Measurements from ENCODE around the gene ETFA. TPM values are rescaled to one million over a fixed set of nuclear protein-coding genes. Genes with fewer than 3 reads are reported as not detected.
"Not testable (repeated sequence)": the region's sequence is repeated elsewhere in the genome, so short reads cannot be mapped to it uniquely, and the experiment has no call there.

ETFA gene
- total RNA-seq, 1 experiment from 2014 or later = 104 TPM

DNA sequence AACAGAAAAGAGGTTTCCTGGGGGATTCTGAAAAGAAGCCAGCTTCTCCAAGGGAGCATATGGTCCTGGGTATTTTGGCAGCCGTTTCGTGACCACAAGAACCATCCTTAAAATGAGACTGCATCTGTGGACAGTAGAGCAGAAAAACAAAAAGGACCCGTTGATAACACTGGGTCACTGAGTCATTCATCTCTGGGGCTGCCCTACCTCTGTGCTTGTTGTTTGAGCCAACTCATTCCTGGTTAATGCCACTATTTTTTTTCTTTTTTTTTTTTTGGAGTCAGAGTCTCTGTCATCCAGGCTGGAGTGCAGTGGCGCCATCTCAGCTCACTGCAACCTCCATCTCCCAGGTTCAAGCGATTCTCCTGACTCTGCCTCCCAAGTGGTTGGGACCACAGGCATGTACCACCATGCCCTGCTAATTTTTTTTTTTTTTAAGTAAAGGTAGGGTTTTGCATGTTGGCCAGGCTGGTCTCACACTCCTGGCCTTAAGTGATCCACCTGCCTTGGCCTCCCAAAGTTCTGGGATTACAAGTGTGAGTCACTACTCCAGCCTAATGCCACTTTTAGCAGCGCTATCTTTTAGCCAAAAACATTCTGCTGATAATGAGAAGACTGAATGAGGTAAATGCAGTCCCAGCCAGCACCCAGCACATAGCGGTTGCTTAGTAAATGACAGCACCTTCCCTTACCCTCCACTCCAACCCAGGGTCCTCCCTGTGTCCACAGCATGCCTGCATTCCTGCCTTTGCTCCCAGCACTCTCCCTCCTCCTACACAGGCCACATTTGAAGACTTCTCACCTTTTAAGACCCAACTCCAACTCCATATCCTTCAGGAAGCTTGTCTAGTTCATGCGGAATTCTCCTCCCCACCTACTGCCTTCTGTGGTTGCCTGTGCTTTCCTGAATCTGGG, 16.2 kb upstream of the ETFA start:
- DNase-seq (ENCODE audit: low read depth) = peak; percentile 80

DNA sequence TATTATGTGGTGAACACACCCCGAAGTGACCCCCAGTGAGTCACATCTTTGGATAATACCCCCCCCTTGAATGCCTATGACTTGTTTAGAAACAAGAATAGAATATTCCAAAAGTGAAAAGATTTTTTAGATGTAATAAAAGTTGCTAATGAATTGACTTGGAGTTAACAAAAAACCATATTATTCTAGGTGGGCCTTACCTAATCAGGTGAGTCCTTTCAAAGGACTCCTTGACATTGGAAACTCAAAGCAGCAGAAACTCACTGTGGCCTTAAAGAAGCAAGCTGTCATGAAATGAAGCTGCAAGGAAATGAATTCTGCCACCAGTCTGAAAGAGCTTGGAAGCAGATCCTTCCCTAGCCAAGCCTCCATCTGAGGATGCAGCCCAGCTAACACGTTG, 14.4 kb upstream of the ETFA start:
- DNase-seq (ENCODE audit: low read depth) = no peak

DNA sequence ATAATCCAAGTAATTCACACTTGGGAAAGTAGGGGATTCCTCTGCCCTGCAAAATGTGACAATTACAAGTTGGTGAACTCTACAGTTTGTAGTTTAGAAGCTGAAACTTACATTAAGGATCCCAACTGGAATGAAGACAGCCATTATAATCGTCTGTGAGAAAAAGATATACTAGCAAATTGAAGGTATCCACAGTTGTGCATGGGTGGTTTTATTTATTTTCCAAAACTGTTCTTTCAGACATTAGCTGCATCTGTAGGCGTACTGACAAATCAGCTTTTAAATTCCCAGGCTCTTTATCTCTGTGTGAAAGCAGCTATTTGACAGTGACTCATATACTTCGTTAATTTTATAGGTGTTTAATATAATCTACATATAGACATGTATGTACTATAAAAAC, 12.8 kb upstream of the ETFA start:
- no peak for DNase-seq (ENCODE audit: low read depth)

DNA sequence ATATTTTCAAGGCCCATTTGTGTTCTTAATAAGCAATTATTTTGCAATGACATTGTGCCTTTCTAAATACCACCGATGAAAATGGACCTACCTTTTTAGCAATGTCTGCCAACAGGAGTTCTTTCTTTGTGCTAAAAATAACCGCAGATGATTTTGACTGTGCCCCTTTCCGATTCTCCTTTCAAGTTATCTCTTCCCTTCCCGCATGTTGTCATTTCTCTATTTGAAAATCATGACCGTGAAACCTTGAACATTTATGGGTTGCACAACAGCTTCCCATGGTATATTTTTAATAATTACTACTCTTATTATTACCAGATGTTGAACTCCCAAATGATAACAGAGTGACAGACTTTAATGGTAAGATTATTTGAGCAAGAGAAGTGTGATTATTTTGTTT, 10.3 kb upstream of the ETFA start:
- DNase-seq (ENCODE audit: low read depth) = no peak

DNA sequence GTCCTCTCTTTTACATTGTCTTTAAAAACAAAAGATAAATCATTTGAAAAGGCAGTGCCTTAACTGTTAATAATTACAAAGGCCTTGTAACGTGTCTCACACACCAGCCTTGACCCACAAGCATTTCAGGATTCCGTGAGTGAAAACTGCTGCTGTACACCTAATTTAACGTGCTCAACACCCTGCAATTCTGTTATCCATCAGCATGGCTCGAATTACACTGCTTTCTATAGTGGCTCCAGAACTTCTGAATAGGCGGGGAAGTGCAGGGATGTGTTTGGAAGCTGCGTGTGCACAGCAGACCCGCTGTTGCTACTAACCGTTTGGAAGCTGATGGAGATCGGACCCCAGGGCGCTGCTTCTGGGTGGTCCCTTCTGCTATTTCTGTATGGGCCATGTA, 9.9 kb upstream of the ETFA start:
- DNase-seq (ENCODE audit: low read depth) = no peak

DNA sequence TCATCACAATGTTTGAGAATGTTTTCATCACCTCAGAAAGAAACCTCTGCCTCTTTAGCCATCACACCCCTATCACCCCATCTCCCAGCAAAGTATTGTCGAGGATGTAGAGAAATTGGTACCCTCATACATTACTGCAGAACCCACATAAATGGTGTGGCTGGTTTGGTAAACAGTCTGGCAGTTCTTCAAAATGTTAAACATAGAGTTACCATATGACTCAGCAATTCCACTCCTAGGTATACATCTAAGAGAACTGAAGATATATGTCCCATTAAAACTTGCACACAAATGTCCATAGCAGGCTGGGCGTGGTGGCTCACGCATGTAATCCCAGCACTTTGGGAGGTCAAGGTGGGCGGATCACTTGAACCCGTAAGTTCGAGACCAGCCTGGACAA, 8.7 kb upstream of the ETFA start:
- DNase-seq (ENCODE audit: low read depth) = no peak

DNA sequence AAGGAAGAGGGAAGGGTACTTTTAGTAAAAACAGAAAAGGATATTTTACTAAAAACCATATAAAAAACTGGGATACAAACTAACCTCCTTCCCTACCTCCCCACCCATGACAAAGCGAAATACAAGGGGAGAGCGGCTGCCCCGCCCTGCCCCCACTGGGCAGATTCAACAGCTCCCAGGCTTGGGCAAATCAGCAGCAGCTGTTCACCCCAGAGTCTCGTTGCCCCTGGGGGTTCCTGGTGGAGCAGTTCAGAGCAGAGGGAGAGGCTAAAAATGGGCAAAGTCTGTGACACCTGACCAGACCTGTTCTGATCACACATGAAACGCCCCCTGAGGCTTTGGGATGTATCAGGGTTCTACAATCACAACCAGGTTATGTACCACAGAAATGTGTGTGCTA, 2.5 kb upstream of the ETFA start:
- no peak for DNase-seq (ENCODE audit: low read depth)

DNA sequence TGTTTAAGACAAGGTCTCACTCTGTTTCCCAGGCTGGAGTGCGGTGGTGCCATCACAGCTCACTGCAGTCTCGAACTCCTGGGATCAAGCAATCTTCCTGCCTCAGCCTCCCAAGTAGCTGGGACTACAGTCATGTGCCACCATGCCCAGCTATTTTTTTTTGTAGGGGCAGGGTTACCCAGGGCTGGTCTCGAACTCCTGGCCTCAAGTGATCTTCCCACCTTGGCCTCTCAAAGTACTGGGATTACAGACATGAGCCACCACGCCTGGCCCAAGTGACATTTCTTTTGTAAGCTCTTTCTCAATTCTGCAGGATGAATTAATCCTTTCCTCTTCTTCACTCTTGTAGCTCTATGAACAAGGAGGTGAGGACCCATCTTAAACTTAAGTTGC, 1.9 kb upstream of the ETFA start:
- DNase-seq (ENCODE audit: low read depth) = not testable (repeated sequence)

DNA sequence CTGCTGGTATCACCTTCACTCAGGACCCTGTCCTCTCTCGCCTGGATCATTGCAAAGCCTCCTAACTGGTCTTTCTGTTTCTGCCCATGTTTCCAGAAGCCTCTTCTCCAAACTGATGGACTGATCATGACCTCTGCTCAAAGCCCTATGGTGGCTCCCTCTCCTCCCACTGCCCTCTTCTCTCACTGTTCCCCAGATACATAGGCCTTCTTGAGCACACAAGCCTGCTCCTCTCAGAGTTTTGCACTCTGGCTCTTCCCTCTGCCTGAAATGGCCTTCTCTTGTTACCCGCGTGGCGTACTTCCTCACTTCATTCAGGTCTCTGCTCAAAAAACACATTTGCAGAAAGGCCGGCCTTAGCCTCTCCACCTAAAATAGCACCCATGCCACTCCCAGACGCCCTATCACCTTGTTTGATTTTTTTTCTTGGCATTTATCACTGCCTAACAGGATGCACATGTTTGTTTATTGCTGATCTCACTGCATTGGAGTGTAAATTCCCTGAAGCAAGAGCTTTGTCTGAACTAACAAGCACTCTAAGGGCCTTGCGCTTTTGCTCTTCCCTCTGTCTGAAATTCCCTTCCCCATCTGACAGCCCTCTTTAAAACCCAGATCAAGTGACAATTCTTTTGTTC, 1.4 kb upstream of the ETFA start:
- DNase-seq (ENCODE audit: low read depth) = peak; percentile 57

DNA sequence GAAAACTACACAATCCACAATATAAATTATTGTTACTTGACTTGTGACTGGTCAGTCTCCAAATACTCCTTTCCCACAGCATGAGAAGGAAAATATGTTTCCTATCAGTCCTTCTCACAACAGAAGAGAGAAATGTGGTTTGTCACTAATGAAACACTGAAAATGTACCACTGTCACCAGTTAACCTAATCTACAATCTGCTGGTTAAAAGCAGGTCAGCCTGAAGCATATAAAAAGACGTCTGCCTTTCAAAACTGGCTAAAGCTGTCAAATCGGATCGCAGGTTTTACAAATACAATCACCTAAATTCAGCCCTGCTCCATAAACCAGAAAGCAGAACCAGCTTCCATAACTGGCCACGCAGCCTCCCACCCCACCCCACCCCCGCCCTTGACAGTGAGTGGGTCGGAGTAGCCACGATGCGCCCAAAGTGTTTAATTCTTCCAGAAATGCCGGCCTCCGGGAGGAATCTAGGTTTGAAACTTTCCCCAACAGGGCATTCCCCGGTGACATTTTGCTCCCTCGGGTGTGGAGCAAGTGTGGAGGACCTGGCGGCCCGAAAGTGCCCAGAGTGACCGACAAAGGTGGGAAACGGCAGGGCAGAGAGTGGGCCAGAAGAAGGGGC, 682 bp downstream of the ETFA start:
- peak; percentile 24 for DNase-seq (ENCODE audit: low read depth)

DNA sequence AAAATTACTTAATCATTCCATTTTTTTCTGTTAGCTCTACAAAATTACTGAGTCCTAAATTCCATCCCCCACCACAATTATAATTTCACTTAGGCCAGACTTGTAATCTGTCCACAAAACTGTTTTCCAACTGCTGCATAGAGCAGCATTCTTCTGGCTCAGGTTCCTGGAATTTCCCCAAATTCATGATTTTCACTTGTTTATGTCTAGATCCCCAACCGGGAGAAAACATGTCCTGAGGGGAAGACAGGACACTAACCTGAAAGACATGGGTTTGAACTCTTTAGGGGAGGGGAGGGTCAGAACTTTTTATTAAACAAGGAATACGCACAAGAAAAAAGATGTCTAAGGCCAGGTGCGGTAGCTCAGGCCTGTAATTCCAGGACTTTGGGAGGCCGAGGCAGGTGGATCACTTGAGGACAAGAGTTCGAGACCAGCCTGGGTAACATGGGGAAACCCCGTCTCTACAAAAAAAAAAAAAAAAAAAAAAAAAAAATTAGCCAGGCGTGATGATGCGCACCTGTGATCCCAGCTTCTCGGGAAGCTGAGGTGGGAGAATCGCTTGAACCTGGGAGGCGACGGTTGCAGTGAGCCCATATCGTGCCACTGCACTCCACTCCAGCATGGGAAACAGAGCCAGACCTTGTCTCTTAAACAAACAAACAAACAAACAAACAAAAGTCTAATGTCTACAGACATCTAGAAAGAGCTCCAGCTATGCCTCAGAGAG, 1.5 kb downstream of the ETFA start:
- DNase-seq (ENCODE audit: low read depth) = no peak

DNA sequence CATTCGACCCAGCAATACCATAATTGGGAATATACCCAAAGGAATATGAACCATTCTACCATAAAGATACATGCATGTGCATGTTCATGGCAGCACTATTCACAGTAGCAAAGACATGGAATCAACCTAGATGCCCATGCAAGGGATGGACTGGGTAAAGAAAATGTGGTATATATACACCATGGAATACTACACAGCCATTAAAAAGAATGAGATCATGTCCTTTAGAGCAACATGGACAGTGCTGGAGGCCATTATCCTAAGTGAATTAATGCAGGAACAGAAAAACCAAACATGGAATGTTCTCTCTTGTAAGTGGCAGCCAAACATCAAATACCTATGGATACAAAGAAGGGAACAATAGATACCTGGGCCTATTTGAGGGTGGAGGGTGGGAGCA, 7.4 kb downstream of the ETFA start:
- no peak for DNase-seq (ENCODE audit: low read depth)

DNA sequence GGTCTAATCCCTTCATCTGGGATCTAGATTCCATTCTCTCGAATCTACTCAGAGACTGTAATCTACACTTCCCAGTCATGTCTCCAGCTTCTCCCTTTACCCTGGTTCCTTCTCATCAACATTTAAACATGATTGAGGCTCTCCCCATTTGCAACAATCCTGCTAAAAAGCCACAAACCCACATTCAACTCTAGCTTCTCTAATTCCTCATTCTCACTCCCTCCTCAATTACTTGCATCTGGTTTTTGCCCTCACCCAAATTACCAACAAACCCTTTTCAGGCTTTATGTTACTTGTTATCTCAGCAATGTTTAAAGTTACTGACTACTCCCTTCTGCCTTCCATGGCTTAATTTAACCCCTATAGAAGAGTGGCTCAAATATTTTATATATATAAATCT, 11.5 kb downstream of the ETFA start:
- no peak for DNase-seq (ENCODE audit: low read depth)

DNA sequence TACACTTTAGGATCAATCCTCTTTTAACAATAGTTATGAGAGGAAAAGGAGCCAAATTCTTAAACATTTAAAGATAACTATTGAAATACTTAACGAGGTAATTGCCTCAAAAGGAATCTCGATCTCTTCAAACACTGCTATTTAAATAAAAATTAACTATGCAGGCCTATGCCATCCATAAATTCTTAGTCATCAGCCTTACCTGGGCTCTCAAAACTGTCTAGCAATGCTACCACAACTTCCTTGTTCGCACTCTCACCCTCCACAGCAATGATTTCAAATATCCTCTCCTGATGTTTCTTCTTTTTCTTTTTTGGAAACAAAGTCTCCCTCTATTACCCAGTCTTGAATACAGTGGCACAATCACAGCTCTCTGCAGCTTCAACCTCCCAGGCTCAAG, 12.3 kb downstream of the ETFA start:
- DNase-seq (ENCODE audit: low read depth) = no peak

DNA sequence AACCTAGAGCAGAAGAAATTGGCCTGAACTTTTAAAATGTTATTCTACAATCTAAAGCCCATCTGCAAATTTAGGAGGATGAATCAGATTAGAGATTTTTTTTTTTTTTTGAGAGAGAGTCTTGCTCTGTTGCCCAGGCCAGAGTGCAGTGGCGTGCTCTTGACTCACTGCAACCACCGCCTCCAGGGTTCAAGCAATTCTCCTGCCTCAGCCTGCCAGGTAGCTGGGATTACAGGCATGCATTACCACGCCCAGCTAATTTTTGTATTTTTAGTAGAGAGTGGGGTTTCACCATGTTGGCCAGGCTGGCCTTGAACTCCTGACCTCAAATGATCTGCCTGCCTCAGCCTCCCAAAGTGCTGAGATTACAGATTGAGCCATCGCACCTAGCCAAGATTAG, 13.3 kb downstream of the ETFA start:
- not testable (repeated sequence) for DNase-seq (ENCODE audit: low read depth)

DNA sequence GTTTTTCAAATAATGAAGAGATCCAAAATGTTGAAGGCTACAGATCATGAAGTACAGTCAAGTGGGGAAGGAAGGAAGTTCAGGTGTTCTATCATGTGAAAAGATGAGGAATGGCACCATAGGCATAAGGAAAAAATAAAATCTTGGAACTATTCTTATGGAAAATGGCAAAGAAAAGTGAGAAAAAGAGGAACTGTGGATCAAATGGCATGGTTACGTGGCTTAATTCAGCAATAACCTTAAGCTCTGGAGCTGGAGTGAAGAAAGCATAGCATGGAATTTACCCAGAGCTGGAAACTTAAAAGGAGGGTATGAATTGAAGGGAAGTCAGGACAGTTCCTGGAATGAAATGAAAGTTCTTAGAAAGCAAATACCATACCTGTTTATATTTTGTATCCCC, 14.4 kb downstream of the ETFA start:
- no peak for DNase-seq (ENCODE audit: low read depth)

DNA sequence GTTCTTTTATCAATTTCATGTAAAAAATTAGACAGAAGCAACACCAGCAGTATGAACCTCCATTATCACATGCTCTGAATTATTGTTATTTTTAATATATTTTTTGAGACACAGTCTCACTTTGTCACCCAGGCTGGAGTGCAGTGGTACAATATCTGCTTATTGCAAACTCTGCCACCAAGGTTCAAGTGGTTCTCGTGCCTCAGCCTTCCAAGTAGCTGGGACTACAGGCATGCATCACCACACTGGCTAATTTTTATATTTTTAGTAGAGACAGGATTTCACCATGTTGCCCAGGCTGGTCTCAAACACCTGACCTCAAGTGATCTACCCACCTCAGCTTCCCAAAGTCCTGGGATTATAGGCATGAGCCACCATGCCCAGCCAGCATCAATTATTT, 16.8 kb downstream of the ETFA start:
- not testable (repeated sequence) for DNase-seq (ENCODE audit: low read depth)

DNA sequence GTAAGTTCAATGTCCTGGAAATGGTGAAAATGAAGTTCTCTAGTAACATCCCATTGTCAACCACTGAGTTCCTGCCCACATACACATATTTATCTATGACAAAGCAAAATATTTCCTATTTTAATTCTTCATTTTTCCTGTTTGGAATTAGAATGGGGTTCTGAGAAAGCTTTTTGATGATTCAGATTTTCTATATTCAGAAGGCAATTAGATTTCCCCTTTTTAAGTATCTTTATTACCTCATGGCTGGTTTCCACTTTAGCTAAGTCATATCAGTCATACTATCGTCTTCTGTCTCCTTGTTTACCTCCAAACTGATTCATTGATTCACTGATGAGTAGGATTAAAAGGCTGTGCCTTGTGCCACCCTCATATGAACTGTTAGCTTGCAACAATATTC, 17.9 kb downstream of the ETFA start:
- no peak for DNase-seq (ENCODE audit: low read depth)

DNA sequence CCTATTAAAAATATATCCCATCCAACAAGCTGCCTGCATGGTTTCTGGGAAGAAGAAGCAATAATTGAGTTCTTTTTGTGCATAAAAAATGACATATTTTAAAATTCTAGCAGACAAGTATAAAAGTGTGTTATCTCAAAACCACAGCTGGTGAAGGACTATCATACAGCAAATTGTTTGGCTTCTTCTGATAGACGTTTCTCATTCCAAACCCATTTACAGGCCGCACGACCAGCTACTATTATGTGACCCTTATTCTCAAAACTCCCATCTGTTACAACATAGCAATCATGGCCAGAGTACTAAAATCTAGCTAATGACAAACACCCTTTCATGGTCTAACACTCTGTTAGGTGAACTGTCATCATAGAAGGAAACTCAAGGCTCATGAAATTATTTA, 21.7 kb downstream of the ETFA start:
- DNase-seq (ENCODE audit: low read depth) = no peak

DNA sequence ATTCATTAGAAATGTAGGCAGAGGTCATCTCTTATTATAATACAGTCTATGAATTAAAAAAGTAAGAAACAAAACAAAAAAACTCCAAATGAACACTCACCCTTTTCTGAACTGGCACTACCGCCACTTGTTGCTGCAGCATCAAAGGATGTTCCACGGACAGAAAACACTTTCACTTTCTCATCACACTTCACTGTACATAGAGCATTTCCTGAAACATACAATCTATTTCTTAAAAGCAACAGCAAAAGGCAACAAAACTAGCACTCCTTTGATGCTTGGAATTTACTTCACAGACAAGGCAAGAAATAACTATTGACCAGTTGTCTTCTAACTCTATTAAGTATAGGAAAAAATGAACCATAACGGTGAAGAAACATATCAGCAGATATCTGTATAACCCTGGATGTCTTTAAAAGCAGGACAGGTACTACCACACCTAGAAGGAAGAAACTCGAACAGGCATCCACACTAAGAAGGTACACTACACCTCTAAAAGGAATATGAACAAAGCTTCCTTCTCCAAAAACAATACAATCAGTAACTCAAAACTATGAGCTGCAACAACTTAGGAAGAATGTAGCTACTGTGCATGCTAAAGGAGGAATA, 24.9 kb downstream of the ETFA start:
- DNase-seq (ENCODE audit: low read depth) = no peak

DNA sequence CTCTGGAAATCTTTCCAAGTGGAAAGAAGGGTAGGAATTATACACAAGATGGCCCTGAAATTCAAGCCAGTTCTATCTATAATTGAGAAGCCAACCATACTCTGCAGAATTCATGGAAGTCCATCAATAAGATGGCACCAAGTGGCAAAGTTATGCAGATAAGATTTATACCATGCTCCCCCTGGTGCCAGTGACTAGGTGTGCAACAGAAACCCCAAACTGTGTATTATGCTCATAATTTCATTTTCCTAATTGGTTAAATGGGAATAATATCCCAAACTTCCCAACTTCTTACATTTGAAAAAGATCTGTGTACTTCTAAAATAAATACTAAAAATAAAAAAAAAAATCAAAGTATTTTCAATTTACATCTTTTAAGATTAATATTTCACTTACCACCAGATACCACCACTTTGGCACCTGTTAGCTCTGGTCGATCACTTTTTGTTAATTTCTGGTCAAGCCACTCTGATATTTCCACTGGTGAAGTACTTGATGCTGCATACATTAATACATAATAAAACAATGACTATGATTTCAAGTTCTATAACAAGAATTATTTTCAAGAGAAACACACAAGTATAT, 25.9 kb downstream of the ETFA start:
- no peak for DNase-seq (ENCODE audit: low read depth)

DNA sequence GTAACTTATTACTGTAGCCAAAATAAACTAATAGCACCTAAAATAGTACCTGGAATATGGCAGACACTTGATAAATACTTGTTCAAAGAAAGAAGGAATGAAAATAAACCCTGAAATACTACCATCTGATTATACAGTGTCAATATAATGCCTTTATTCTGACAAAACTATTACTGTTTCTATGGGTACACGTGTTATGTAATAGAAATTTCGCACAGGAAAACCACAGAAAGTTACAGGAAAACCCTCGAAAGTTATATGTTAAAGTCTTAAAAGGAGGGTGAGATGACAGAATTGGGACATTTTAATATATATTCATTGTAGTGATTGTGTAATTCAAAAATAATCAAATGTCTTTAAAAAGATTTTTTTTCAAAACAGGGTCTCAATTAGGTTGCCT, 28.8 kb downstream of the ETFA start:
- no peak for DNase-seq (ENCODE audit: low read depth)

All from Daoy (cell line).